DND-41 (cell line): ENCODE measurements around the gene EYS.

Source experiments
- CTCF ChIP-seq: IDR thresholded peaks from 2 replicates; pipeline ENCODE4 v1.5.1; 2012; ENCODE audit warnings: borderline replicate concordance, low read length, moderate library complexity, mild to moderate bottlenecking; ENCODE audit not compliant: poor library complexity, severe bottlenecking; ENCODE audit errors: extremely low read depth
- EZH2 ChIP-seq: IDR thresholded peaks from 3 replicates; pipeline ENCODE4 v1.6.1; 2012; ENCODE audit warnings: borderline replicate concordance, low read depth, mild to moderate bottlenecking, moderate library complexity, low read length, inconsistent platforms; ENCODE audit not compliant: severe bottlenecking

GRCh38 chr6:63904650-63905248, 1802.3 kb downstream of the EYS start:
- TF ChIP-seq CTCF: no peak
- no peak for TF ChIP-seq EZH2
